Activated naive CD8-positive, alpha-beta T cell treated with anti-CD3 and anti-CD28 coated beads for 36 hours (primary cell): ENCODE results near the gene TRIM9. TPM values are rescaled to one million over a fixed set of nuclear protein-coding genes. Genes with fewer than 3 reads are reported as not detected.

Experiments
- DNase-seq: peaks from one replicate; pipeline ENCODE4 v3.0.0; 2021
- H3K27ac Mint-ChIP-seq: one replicate; pipeline ENCODE4 v1.8.0; 2022; ENCODE audit warnings: mild to moderate bottlenecking, moderate library complexity, mixed read lengths
- H3K27me3 Mint-ChIP-seq: one replicate; pipeline ENCODE4 v1.8.0; 2022; ENCODE audit warnings: mild to moderate bottlenecking, mixed read lengths
- H3K36me3 Mint-ChIP-seq: one replicate; pipeline ENCODE4 v1.8.0; 2021; ENCODE audit warnings: mild to moderate bottlenecking, mixed read lengths
- H3K4me1 Mint-ChIP-seq: one replicate; pipeline ENCODE4 v1.8.0; 2021; ENCODE audit warnings: mixed read lengths
- H3K4me3 Mint-ChIP-seq: one replicate; pipeline ENCODE4 v1.8.0; 2022; ENCODE audit warnings: mild to moderate bottlenecking, moderate library complexity, mixed read lengths
- H3K9me3 Mint-ChIP-seq: one replicate; pipeline ENCODE4 v1.8.0; 2022; ENCODE audit warnings: mixed read lengths
- total RNA-seq, 2 experiments: library from RNA; stranded (reverse); gene quantifications; one replicate each; pipeline ENCODE4 v1.2.3, GENCODE V29; 2021

TRIM9 gene
- total RNA-seq, 2 experiments from 2014 or later = 6.1 to 6.2 TPM

DNA sequence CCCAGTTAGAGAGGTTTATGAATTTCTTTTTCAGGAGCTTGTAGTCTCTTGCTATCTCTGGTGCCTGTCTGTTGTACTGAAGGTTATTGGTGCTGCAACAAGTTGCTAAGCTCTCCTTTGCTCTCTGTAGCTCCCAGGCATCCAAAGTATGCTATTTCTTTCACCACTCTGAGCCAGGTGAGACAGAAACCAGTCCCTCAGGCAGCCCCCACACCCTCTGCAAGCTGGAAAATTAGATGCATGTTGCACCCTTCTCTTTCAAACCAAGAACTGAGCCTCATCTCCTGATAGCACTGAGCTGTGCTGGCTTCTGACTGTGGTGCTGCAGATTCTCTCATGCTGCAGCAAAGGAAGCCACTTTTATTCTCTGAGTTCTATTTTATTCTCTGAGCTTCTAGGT is 9.6 kb upstream of the TRIM9 start:
- no peak overlapping the region for H3K27ac Mint-ChIP-seq
- H3K4me1 Mint-ChIP-seq = no peaks in the 10 kb centered on the region
- no peak for DNase-seq
- H3K27me3 Mint-ChIP-seq = peaks cover 14% of the 10 kb centered on the region
- H3K4me3 Mint-ChIP-seq = no peak overlapping the region
- H3K9me3 Mint-ChIP-seq = no peaks in the 10 kb centered on the region
- no peaks in the 10 kb centered on the region for H3K36me3 Mint-ChIP-seq

DNA sequence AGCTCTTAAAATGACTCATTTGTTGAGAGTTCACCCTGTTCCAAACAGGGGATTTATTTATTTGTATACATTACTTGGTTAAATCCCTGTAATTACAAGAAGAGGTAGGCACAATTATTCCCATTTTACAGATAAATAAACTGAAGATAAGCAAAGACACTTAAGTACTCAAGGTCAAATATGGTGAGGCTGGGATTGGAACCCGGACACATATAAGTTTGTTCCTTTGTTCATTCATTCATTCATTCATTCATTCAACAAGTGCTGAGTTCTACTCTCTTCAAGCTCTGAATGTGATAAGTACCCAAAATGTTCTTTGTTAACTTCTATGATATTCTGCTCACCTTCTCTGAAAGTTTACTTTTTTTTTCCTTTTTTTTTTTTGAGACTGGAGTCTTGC is 2.4 kb upstream of the TRIM9 start:
- no peak overlapping the region for H3K4me3 Mint-ChIP-seq
- DNase-seq = no peak
- no peaks in the 10 kb centered on the region for H3K9me3 Mint-ChIP-seq
- H3K4me1 Mint-ChIP-seq = peaks cover 17% of the 10 kb centered on the region
- peaks cover 7% of the 10 kb centered on the region for H3K27me3 Mint-ChIP-seq
- H3K27ac Mint-ChIP-seq = no peak overlapping the region
- no peaks in the 10 kb centered on the region for H3K36me3 Mint-ChIP-seq

DNA sequence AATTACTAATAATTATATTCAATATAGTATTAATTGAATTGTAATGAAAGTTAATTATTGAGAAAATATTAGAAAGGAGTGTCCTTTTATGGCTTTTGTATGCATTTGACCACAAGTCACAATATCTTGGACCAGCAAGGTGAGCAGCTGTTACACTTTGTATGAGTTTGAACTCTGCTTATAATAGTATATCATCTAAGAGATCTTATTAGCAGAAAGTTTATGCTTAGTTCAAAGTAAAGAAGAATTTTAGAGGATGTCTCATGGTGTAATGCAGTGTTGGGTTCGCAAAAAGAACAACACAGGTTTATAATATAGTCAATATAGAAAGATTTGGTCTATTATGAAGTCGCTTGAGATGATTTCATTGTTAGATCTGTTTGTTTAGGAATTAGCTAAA is 2.0 kb upstream of the TRIM9 start:
- no peak for DNase-seq
- Mint-ChIP-seq H3K9me3 (no peaks in the 10 kb centered on the region), H3K36me3 (no peaks in the 10 kb centered on the region), H3K27ac (no peak overlapping the region), H3K4me3 (no peak overlapping the region), H3K27me3 (peaks cover 7% of the 10 kb centered on the region), H3K4me1 (peaks cover 17% of the 10 kb centered on the region)

DNA sequence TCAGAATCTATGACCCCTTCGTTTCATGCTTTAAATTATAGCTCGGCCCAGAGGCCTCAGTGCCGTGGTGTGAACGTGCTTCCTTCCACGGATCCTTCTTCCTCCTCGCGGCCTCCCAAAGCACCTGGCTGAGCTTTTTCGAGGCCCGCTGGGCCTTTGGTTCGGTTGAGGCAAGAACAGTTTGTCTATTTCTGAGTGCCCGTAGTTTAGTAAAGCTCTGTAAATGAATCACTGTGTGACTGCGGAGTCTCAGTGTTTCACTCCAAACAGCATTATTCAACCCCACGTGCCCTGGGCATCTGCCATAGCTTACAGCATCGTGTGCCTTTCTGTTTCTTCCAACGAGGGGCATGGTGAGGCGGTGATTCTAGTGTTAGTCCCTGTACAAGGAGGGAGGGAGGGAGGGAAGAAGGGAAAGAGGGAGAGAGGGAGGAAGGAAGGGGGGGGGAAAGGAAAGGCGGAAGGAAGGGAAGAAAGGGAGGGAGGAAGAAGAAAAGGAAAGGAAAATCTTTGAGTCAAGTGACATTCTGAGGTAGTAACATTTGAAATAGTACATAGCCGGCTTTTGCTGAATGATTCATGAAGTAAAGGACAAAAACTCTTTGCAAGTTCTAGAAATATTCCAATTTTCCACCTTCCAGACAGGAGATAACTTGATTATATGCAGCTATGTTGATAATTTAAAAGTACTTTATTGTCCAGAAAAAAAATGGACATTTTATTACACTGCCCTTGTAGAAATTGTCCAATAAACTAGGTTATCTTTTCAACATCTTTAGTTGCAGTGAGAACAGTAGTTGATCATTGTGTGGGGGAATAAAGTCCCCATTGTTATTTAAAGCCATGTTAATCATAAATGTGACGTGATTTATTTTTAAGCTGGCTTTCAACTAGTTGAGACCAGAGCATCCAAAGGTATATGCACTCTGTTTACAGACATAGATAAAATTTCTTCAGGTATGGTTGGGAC is 1.2 kb upstream of the TRIM9 start:
- peak; percentile 24 for DNase-seq
- H3K9me3 Mint-ChIP-seq = no peaks in the 10 kb centered on the region
- H3K36me3 Mint-ChIP-seq = no peaks in the 10 kb centered on the region
- H3K27me3 Mint-ChIP-seq = peaks cover 7% of the 10 kb centered on the region
- H3K4me3 Mint-ChIP-seq = peak overlapping the region; percentile 90
- peaks cover 20% of the 10 kb centered on the region for H3K4me1 Mint-ChIP-seq
- peak overlapping the region; percentile 91 for H3K27ac Mint-ChIP-seq

DNA sequence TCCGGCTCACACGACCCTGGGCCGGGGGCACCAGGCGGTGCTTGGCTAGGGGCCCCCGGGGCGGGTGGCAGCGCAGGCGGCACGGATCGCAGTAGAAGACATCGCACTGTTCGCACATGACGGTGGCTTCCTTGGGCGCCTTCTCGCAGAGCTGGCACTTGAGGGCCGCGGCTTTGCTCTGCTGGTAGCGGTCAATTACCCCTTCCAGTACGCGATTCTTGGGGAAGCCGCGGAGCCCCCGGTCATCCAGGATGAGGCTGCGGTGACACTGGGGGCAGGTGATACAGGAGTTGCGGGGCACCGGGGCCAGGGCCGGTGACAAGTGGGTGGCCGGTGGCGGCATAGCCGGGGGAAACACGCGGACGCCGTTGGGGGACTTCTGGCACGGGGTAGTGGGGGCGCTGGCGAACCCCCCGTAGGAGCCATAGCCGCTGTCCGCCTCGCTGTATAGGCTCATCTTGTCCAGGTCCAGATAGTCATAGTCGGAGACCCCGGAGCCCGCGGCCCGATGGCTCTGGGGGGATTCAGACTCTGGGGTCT is 553 bp downstream of the TRIM9 start:
- H3K9me3 Mint-ChIP-seq = no peaks in the 10 kb centered on the region
- H3K36me3 Mint-ChIP-seq = no peaks in the 10 kb centered on the region
- H3K4me3 Mint-ChIP-seq = peak overlapping the region; percentile 90
- H3K27me3 Mint-ChIP-seq = no peaks in the 10 kb centered on the region
- H3K27ac Mint-ChIP-seq = peak overlapping the region; percentile 74
- peaks cover 20% of the 10 kb centered on the region for H3K4me1 Mint-ChIP-seq
- DNase-seq = peak; percentile 24

DNA sequence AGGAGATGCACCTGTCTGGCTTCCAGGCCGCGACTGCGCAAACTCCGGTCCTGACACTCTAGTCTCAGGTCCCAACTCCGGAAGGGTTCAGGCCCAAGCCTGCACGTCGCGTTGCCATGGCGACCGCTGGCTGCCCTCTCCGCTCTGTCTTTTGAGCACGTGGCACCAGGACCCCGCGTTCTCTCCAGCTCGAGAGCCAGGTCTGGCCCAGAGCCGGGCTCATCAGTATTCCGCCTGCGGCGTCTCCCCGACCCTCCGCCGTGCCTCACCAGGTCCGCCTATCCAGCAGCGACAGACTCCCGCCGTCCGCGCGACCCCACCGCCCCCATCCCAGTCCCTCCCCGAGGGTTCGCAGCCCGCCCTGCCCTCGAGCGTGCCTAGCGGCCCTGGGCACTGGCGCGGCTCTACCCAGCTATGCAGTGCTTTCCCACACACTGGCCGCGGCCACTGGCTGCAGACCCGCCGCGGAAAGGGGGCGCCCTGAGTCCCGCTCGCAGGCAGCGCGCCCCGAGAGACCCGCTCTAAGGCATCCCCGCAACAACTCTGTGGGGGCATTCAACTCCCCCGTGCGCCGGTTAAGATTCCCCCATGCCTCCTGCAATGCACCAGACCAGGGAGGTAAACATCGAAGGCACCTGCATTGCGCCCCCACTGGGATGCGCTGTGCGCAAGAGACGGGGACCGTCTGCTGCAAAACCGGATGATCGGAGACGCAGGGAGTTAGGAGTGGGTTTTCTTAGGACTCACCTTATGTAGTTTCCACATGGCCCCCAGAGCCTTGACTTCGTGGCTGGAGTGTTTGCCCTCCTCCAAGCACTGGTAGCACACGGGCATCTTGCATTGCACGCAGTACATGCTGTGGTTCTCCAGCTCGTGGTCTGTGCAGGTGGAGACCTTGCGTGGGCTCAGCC is 1.3 kb downstream of the TRIM9 start:
- no peaks in the 10 kb centered on the region for H3K36me3 Mint-ChIP-seq
- peaks cover 20% of the 10 kb centered on the region for H3K4me1 Mint-ChIP-seq
- H3K27me3 Mint-ChIP-seq = no peaks in the 10 kb centered on the region
- no peak overlapping the region for H3K27ac Mint-ChIP-seq
- H3K4me3 Mint-ChIP-seq = peak overlapping the region; percentile 90
- H3K9me3 Mint-ChIP-seq = no peaks in the 10 kb centered on the region
- peak; percentile 72 for DNase-seq

DNA sequence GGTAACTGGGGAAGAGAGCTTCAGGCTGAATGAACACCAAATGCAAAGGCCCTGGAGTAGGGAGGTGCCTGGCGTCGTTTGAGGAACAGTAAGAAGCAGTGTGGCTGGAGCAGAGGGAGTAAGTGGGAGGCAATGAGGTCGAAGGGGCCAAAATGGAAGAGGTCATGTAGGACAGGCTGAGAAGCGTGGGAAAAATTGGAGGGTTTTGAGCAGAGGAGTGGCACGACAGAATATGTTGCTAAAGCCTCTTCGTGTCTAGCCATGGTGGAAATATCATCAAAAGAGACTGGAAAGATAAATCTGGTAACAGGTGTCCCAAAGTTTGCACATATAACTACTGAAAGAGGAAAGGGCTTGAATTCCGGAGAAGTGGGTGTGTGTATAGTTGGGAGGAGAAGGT is 1.9 kb downstream of the TRIM9 start:
- H3K4me1 Mint-ChIP-seq = peaks cover 20% of the 10 kb centered on the region
- no peaks in the 10 kb centered on the region for H3K36me3 Mint-ChIP-seq
- no peak for DNase-seq
- H3K4me3 Mint-ChIP-seq = peak overlapping the region; percentile 90
- no peaks in the 10 kb centered on the region for H3K27me3 Mint-ChIP-seq
- H3K27ac Mint-ChIP-seq = no peak overlapping the region
- no peaks in the 10 kb centered on the region for H3K9me3 Mint-ChIP-seq

DNA sequence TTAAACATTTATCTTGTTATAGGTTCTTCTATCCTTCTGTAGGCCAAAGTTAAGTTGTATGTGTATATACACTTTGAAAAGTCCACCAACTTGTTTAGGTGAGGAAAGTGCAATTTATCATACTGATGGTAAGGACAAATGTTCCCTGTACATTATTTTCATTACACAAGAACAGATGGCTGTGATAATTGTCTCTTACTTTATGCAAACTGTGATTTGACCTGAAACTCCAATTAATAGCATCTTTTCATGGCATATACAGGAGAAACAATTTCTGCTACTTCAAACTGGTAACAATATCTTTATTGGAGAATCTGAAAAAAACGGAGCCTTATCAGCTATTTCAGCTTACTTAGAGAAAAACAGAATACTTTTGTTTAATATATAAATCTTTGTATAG is 5.6 kb downstream of the TRIM9 start:
- no peaks in the 10 kb centered on the region for H3K36me3 Mint-ChIP-seq
- DNase-seq = no peak
- H3K4me3 Mint-ChIP-seq = no peak overlapping the region
- H3K27me3 Mint-ChIP-seq = no peaks in the 10 kb centered on the region
- peaks cover 9% of the 10 kb centered on the region for H3K4me1 Mint-ChIP-seq
- no peaks in the 10 kb centered on the region for H3K9me3 Mint-ChIP-seq
- H3K27ac Mint-ChIP-seq = no peak overlapping the region

DNA sequence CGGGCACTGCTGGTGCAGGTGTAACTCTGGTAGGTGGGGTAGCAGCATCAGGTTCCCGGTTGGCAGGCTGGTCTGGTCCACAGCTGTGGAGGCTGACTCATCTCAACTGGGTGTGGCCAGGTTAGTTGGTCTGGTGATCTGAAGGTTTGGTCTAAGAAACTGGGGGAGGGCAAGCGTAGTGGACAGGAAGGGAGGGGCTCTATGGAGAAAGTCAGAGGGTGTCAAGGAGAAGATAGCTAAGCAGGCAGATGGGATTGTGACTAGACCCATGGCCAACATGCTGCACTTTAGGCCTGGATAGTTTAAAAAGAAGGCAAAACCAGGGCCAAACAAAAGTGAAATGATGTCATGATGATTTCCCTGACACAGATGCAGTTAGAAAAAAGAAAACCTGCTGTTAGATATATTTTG is 7.9 kb downstream of the TRIM9 start:
- Mint-ChIP-seq H3K4me1 (peaks cover 3% of the 10 kb centered on the region), H3K4me3 (no peak overlapping the region), H3K27ac (no peak overlapping the region), H3K27me3 (no peaks in the 10 kb centered on the region), H3K36me3 (no peaks in the 10 kb centered on the region), H3K9me3 (no peaks in the 10 kb centered on the region)
- DNase-seq = no peak

DNA sequence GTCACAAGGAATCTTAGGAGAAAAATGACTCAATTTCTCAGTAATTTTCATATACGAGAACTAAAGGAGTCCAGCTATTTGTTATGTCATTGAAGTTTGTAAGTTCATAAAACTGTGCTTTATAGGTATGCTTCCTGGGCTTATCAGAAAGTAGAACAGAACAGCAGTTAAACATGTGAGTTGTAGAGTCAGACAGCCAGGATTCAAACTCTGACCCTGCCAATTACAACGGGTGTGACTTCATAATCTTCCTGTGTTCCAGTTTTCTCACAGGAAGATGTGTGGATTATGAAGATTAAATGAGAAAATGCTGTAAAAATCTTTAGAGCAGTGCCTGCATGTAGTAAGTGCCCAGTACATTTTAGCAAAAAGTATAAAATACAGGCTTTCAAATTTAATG is 8.9 kb downstream of the TRIM9 start:
- DNase-seq = no peak
- Mint-ChIP-seq H3K4me1 (peaks cover under 1% of the 10 kb centered on the region), H3K4me3 (no peak overlapping the region), H3K27me3 (no peaks in the 10 kb centered on the region), H3K9me3 (no peaks in the 10 kb centered on the region), H3K36me3 (no peaks in the 10 kb centered on the region), H3K27ac (no peak overlapping the region)

DNA sequence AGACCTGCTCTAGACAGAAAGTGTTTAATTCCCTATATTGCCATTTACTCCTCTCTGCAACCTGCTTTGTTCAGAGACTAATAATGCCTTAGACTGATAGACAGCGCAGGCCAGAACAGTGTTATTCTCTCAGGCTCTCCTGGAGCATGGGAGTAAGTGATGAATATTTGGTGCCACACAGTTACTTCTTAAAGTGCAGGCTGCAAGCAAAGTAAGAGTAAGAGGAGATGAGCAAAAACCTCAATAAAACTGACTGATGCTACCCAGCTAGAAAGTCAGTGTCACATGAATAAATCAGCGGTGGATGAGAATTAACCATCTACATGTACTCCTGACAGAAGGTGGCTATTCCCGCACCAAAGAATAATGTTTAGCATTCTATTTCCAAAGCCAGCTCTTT is 9.9 kb downstream of the TRIM9 start:
- H3K27me3 Mint-ChIP-seq = no peaks in the 10 kb centered on the region
- H3K36me3 Mint-ChIP-seq = no peaks in the 10 kb centered on the region
- H3K27ac Mint-ChIP-seq = no peak overlapping the region
- H3K4me1 Mint-ChIP-seq = peaks cover 3% of the 10 kb centered on the region
- DNase-seq = no peak
- H3K4me3 Mint-ChIP-seq = no peak overlapping the region
- no peaks in the 10 kb centered on the region for H3K9me3 Mint-ChIP-seq

DNA sequence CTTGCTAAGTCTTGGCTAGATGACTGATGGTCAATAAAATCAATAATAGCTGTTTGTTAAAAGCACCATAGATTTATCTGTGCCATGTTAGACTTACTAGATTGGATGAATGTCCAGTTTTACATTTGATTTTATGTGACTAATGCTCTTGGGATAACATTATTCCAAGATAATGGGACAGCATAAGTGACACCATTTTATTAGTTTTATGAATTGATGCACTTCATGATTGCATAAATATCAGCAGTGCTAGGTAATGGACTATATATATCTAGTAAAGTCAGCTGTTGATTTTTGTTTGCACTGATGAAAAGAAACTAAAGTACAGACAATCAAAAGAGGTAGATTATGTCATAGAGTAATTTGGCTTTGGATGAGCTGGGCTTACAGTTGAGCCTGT is 10.4 kb downstream of the TRIM9 start:
- no peak for DNase-seq
- no peaks in the 10 kb centered on the region for H3K9me3 Mint-ChIP-seq
- no peak overlapping the region for H3K27ac Mint-ChIP-seq
- H3K27me3 Mint-ChIP-seq = no peaks in the 10 kb centered on the region
- H3K4me1 Mint-ChIP-seq = peaks cover 3% of the 10 kb centered on the region
- no peaks in the 10 kb centered on the region for H3K36me3 Mint-ChIP-seq
- H3K4me3 Mint-ChIP-seq = no peak overlapping the region

DNA sequence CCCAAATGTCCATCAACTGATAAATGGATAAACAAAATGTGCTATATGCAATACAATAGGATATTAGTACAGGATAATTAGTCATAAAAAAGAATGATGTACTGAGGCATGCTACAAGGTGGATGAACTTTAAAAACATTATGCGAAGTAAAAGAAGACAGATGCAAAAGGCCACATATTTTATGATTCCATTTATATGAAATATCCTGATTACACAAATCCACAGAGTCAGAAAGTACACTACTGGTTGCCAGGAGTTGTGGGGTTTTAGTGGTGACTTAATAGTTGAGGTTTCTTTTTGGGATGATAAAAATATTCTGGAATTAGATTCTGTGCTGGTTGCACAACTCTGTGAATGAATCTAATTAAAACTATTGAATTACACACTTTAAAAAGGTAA is 12.6 kb downstream of the TRIM9 start:
- no peak overlapping the region for H3K27ac Mint-ChIP-seq
- peaks cover 3% of the 10 kb centered on the region for H3K4me1 Mint-ChIP-seq
- no peaks in the 10 kb centered on the region for H3K27me3 Mint-ChIP-seq
- no peak for DNase-seq
- no peaks in the 10 kb centered on the region for H3K36me3 Mint-ChIP-seq
- no peaks in the 10 kb centered on the region for H3K9me3 Mint-ChIP-seq
- no peak overlapping the region for H3K4me3 Mint-ChIP-seq

DNA sequence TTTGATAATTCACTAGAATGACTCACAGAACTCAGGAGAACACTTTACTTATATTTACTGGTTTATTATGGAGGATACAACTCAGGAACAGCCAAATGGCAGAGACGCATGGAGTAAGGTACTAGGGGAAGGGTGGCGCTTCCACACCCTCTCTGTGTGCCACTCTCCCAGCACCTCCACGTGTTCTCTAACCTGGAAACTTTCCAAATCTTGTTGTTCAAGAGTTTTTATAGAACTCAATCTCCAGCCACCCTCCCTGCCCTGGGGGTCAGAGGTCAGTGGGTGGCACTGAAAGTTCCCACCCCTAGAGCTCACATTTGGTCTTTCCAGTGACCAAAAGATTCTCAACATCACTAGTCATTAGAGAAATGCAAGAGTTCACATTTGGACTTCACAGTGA is 13.2 kb downstream of the TRIM9 start:
- DNase-seq = no peak
- no peaks in the 10 kb centered on the region for H3K27me3 Mint-ChIP-seq

DNA sequence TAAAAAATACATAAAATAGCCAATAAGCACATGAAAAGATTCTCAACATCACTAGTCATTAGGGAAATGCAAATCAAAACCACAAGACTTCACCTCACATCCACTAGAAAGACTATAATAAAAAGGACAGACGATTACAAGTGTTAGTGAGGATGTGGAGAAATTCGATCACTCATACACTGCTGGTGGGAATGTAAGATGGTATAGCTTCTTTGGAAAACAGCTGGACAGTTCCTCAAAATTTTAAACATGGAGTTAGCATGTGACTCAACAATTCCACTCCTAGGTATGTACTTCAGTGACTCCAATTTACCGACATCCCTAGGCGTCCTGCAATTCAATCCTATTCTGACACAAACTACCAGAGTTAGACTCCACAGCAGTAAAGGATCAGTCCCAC is 13.7 kb downstream of the TRIM9 start:
- Mint-ChIP-seq H3K36me3 (no peaks in the 10 kb centered on the region), H3K27me3 (no peaks in the 10 kb centered on the region), H3K4me3 (no peak overlapping the region), H3K9me3 (no peaks in the 10 kb centered on the region), H3K27ac (no peak overlapping the region), H3K4me1 (peaks cover 3% of the 10 kb centered on the region)
- DNase-seq = no peak

More for the DNA sequence above, 13.2 kb downstream of the TRIM9 start:
- Mint-ChIP-seq H3K4me1 (peaks cover 3% of the 10 kb centered on the region), H3K9me3 (no peaks in the 10 kb centered on the region), H3K4me3 (no peak overlapping the region), H3K27ac (no peak overlapping the region), H3K36me3 (no peaks in the 10 kb centered on the region)
